K562 treated with DMSO at 1 percent for 24 hours (cell line): Measurements from ENCODE around the gene WAS. TPM values are rescaled to one million over a fixed set of nuclear protein-coding genes. Genes with fewer than 3 reads are reported as not detected.

Experiments used
- total RNA-seq: library from RNA; unstranded; fragments of 300-600 nt; gene quantifications from 2 replicates; pipeline ENCODE4 v1.2.3, GENCODE V29; 2022; ENCODE audit warnings: low read depth; ENCODE audit not compliant: insufficient read depth

WAS gene
- total RNA-seq, result 20.6 and 24.7 TPM in 2 replicates

DNA sequence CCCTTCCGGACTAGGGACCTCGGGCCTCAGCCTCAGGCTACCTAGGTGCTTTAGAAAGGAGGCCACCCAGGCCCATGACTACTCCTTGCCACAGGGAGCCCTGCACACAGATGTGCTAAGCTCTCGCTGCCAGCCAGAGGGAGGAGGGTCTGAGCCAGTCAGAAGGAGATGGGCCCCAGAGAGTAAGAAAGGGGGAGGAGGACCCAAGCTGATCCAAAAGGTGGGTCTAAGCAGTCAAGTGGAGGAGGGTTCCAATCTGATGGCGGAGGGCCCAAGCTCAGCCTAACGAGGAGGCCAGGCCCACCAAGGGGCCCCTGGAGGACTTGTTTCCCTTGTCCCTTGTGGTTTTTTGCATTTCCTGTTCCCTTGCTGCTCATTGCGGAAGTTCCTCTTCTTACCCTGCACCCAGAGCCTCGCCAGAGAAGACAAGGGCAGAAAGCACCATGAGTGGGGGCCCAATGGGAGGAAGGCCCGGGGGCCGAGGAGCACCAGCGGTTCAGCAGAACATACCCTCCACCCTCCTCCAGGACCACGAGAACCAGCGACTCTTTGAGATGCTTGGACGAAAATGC is at the start of gene WAS:
Gene WAS, plus strand, starts transcription at position 389 of the 572 bp plus-strand sequence. Its CDS starts 55 bp downstream, at position 444.

DNA sequence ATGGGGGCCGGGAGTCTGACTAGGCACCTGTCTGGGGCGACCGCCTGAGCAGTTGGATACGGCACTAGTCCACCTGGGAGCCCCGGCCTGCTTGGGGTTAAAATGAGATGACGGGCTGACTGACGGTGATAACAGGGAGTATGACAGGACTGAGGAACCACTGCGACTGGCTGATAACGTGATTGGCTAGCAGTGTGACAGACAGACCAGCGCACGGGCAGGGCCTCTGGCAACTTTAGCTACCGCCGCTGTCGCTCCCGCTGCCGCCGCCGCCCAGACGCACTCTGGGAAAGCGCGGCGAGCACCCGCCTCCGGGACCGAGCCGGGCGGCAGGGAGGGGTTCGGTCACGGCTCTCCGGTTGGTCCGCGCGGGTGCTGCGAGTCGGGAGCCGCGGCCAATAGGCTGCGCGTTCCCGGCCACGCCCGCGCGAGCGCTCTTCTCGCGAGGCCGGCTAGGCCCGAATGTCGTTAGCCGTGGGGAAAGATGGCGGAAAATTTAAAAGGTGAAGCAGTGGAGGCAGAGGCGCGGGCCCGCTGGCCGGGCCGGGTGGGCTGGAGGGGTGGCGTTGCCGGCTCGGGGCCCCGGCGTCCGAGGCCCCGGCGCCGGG is 12.8 kb downstream of the WAS start, which contains the start of gene SUV39H1:
Gene SUV39H1, plus strand, starts transcription at position 434 of the 608 bp plus-strand sequence. Its CDS starts 51 bp downstream, at position 485.

Other genes starting within 250 kb of the WAS start
- gene SLC38A5, start 213.5 kb upstream of the WAS start, total RNA-seq, result 27.2 and 36.4 TPM in 2 replicates
- 45.6 and 45.9 TPM in 2 replicates for gene FTSJ1, start 207.6 kb upstream of the WAS start, total RNA-seq
- 6.7 and 11.1 TPM in 2 replicates for gene PORCN, start 174.8 kb upstream of the WAS start, total RNA-seq
- gene EBP, start 162.0 kb upstream of the WAS start, total RNA-seq, result 236 and 255 TPM in 2 replicates
- 11.5 and 12.9 TPM in 2 replicates for gene TBC1D25, start 144.1 kb upstream of the WAS start, total RNA-seq
- gene RBM3, start 109.3 kb upstream of the WAS start, total RNA-seq, result 60.6 and 67.0 TPM in 2 replicates
- gene WDR13, start 86.3 kb upstream of the WAS start, total RNA-seq, result 93.9 and 94.4 TPM in 2 replicates
- gene SUV39H1, start 12.9 kb downstream of the WAS start, total RNA-seq, result 39.3 and 40.4 TPM in 2 replicates
- 4.7 and 5.4 TPM in 2 replicates for gene GLOD5, start 77.9 kb downstream of the WAS start, total RNA-seq
- 119 and 140 TPM in 2 replicates for gene GATA1, start 102.8 kb downstream of the WAS start, total RNA-seq
- gene HDAC6, start 118.3 kb downstream of the WAS start, total RNA-seq, result 86.8 and 94.8 TPM in 2 replicates
- gene ERAS, start 142.7 kb downstream of the WAS start, total RNA-seq, result 0.47 TPM in 1 of 2 replicates, not detected in the other
- 0.83 and 1.0 TPM in 2 replicates for gene PCSK1N, start 151.8 kb downstream of the WAS start, total RNA-seq
- gene TIMM17B, start 214.0 kb downstream of the WAS start, total RNA-seq, result 291 and 301 TPM in 2 replicates
- gene PQBP1, start 214.1 kb downstream of the WAS start, total RNA-seq, result 255 and 262 TPM in 2 replicates
- gene SLC35A2, start 227.8 kb downstream of the WAS start, total RNA-seq, result 46.8 and 64.8 TPM in 2 replicates
- 235 and 254 TPM in 2 replicates for gene PIM2, start 235.2 kb downstream of the WAS start, total RNA-seq